Stimulated activated CD8-positive, alpha-beta memory T cell treated with anti-CD3 and anti-CD28 coated beads, Interleukin-15, amount 100 ng/mL, for 48 hours (primary cell): ENCODE results near the gene MIPOL1.

Experiments
- DNase-seq, 2 donors: peaks; one replicate each; pipeline ENCODE4 v3.0.0-alpha.2; 2020; ENCODE audit warnings: low read depth in 2 of 2

The MIPOL1 gene

GRCh38 chr14:37397941-37398215 is 200.1 kb downstream of the MIPOL1 start:
- DNase-seq = no peak

DNA sequence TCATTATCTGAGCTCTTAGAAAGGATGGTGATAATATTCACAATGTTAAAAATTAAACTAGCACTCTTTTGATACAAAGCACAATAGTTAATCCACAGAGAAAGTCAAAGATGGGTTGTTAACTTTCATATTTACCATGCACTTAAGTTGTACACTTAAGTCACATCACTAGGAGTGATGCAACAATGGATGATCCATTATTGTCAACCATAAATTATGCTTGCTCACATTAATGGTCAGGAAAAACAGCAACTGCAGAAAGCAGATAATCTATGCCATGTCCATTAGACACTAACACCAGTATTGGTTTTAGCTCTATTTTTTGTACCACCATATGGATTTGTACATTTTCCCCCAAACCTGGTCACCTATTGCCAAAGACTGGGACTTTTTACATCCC is 201.8 kb downstream of the MIPOL1 start:
- DNase-seq = no peak

GRCh38 chr14:37401093-37401492 is 203.4 kb downstream of the MIPOL1 start:
- no peak for DNase-seq

DNA sequence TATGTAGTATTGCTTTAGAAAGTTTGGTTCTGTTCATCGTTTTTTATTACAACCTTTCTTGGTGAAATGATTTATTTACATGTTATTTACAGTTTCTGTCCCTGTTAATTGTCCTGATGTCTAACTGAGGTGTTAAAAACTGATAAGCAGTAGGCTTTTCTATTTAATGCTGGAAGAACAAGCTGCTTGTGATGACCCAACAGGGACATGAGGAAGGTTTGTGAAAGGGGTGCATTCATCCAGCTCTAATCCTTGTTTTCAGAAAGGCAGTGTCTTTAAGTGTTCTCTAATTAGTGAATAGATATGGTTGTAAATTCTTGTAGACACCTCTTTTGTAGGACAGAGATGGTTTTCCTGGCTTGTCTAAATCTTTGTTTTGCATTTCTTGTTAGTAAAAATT is 205.9 kb downstream of the MIPOL1 start:
- no peak for DNase-seq

DNA sequence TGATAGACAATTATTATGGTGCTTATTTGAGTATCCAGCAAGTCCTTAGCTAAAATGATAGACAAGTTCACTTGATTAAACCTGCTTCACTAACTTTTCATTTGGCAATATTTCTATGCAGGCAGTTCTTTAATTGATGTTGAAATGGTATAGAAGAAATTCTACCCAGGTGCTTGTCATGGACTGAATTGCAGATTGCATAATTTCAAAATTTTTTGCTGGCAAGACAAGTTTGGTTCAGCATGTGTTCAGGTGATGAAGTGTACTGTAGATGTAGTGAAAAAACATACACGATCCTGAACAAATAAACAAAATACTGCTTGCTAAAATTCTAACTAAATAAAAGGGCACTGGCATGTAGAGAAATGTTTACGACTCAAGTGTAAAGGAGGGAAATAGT is 208.4 kb downstream of the MIPOL1 start:
- DNase-seq = no peak

DNA sequence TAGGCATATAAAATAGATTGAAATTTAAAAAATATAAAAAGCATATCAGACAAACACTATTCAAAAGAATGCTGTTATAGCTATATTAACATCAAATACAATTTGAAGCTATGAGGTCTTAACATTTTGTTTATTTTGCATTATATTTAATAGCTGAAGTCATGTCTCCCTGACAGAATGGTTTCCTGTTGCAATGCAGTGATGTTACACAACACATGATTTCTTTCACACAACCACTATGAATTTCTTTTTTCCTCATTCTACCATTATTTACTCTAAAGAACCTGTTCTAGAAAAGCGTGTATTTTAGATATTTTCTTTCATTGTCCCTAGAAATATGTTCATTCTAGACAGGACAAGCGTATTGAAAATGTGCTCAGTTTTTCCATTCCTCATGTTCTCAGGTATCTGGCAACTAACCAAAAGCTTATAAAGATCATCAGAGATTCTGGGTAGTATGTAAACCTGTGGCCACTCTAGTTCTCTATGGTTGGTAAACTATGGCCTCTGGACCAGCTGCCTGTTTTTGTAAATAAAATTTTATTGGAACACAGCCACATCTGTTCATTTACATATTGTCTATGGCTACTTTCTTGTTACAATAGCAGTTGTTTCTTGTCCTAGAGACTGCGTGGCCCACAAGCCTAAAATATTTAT is 213.5 kb downstream of the MIPOL1 start:
- no peak for DNase-seq

DNA sequence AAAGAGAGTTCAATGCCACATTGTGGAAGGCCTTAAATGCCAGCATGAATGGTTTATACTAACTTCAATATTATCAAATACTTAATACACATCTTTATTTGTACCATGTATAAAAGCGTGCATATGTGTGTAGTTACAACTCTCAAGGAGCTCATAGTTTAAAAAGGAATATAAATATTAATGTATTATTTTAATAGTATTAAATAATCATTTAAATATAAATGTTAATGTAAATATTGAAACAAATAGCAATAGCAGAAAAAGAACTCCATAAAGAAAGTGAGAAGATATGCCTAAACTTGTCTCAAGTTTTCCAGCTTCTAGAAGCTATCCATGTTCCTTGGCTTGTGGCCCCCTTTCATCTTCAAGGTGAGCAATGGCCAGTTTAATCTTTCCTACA is 215.3 kb downstream of the MIPOL1 start:
- no peak for DNase-seq

DNA sequence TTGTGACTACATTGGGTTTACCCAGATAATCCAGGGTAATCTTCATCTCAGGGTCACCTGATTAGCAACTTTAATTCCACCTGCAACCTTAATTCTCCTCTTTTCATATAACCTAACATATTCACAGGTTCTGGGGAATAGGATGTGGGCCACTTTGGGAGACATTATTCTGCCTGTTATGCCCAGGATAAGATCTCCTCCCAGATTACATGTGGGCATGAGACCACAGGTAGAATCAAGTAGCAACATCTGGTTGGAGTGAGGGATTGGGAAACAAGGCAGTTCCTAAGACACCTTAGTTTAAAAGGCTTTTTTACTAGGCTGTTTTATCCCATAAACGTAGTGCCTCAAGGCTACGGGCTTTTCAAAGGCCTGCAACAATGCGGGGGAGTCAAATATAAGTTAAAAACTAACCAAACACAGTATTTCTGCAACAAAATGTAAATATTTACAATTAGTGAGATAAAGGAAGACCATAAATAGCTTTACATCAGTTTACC is 215.8 kb downstream of the MIPOL1 start:
- no peak for DNase-seq

DNA sequence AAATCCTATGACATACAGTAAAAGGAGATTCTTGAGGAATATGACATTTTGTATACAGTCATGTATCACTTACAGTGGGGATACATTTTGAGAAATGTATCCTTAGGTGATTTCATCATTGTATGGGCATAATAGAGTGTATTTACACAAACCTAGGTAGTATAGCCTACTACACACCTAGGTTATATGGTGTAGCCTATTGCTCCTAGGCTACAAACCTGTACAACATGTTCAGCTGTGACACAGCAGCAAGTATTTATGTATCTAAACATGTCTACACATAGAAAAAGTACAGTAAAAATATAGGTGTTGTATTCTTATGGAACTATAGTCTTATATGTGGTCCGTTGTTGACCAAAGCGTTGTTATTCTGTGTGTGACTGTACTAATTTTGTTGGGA is 218.5 kb downstream of the MIPOL1 start:
- DNase-seq = no peak

- no peak for DNase-seq
Observed at GRCh38 chr14:37417151-37417550, 219.4 kb downstream of the MIPOL1 start.

- DNase-seq = no peak
Observed at GRCh38 chr14:37417833-37418232, 220.1 kb downstream of the MIPOL1 start.

- no peak for DNase-seq
Observed at GRCh38 chr14:37420622-37421021, 222.9 kb downstream of the MIPOL1 start.

DNA sequence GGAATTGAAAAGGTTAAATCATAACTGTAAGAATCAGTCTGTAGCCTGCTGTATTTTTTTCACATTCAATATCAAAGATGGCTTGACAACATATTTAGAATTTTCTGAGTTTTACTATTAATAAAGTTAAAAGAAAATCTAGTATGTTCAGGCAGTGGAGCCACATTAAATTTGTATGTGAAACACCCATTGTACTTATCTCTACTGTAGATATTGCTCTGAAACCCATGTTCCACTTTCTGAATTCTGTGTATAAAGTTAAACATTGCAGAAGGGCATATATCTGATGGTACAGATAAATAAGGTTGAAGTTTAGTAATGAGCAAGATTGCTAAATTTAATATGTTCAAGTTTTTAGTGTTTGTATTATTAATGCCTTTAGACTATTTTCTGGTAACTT is 224.6 kb downstream of the MIPOL1 start:
- no peak for DNase-seq

GRCh38 chr14:37422748-37423147 is 225.0 kb downstream of the MIPOL1 start:
- no peak for DNase-seq

DNA sequence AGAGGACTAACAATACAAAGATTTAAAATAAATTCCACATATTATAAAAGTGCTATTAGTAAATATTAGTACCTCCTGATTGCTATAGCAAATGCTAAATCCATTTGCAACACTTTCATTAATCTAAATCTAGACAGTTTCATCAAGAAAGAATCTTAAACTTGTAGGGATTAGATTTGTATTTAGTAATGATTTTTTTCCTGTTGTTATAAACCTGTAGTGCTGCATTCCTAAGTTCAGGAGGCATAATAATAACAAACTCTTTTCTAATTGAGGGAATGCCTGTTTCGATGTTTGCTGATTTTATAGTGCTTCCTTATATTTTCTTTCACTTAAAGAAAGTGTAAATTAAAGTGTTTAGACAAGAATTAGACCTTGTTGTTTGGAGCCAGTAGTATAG is 231.2 kb downstream of the MIPOL1 start:
- no peak for DNase-seq

- DNase-seq = no peak
Observed at GRCh38 chr14:37429618-37430017, 231.9 kb downstream of the MIPOL1 start.

DNA sequence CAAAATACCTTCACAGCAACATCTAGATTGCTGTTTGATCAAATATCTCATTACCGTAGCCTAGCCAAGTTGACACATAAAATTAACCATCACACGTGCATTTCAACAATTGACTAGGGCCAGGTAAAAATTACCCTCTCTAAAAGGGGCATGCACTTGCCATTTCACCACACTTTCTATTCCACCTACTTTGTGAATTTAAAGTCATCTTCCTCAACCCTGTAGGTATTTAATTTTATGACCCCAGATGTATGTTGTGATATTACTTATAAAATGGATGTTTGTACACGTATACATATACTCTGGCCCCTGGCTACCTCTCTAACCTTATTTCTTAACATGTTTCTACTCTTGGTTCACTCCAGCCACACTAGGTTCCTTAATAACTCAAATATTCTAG is 237.1 kb downstream of the MIPOL1 start:
- DNase-seq = no peak

- DNase-seq = no peak
Observed at GRCh38 chr14:37436519-37436918, 238.8 kb downstream of the MIPOL1 start.

DNA sequence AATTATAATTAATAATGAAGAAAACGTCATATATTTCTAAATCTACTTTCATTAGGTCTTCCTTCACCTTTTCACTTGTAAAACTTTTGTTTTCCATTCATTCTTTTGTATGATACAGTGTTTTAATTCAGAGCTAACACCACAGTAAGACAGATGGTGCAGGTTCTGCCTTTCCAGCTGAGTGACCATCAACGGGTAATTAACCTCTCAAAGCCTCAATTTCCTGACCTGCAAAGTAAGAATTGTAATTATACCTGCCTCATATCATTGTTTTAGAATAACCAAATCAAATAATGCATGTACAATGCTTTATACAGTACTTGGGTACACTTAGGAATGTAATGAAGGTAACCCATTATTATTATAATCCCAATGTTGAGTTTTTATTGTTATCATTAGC is 239.8 kb downstream of the MIPOL1 start:
- DNase-seq = no peak

- DNase-seq = no peak
Observed at GRCh38 chr14:37438444-37438843, 240.7 kb downstream of the MIPOL1 start.

- DNase-seq = no peak
Observed at GRCh38 chr14:37443461-37443860, 245.7 kb downstream of the MIPOL1 start.

GRCh38 chr14:37447883-37448391 is 250.2 kb downstream of the MIPOL1 start:
- no peak for DNase-seq

GRCh38 chr14:37452323-37452722 is 254.6 kb downstream of the MIPOL1 start:
- DNase-seq = no peak

- no peak for DNase-seq
Observed at GRCh38 chr14:37453985-37454384, 256.2 kb downstream of the MIPOL1 start.
